ENCODE data around the gene PLA2G4E. TPM values are rescaled to one million over a fixed set of nuclear protein-coding genes. Genes with fewer than 3 reads are reported as not detected.
A peak's percentile ranks its signal among the peaks of the same experiment; 100 is the strongest.

PLA2G4E gene
- total and polyA plus RNA-seq, 9 of the 15 experiments (the other 6 are each of a cell fraction or from before 2014, with no cell fraction given), result 0.03 TPM; not detected in 8

DNA sequence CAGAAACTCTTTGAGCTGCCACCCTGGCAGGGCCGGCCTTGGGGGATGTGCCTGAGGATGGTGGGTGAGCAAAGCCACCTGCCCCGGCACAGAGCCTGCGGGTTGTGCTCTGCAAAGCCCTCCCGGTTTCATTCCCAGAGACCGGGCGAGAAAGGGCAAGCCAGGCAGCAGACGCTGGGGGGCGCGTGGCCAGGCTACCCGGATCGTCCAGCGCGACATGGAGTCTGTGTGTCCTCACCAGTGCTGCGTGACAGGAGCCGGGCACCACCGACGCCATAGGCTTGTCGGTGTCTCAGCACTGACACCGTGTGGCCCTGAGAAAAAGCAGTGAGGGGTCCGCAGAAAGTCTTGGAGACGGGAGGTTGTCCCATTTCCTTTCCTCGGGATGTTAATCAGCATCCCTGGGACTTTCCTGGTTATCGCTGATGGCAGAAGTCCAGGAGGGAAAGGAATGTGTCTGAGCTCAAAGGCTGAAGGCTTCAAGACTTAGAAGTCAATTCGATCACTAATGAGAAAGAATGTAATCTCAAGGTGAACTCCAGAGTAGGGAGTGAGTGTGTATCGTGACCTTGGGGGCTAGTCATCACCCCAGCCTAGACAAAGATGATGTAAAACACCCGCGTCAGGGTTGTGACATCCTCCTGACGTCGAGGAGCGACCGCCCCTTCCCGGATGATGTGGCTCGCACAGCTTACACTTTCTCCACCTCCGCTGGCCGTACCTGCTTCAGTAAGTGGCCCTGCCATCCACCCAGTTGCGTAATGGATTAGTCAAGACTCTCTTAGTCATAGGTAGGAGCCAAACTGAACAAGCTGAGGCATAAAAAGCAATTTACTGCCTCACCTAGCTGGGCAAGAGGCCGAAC lies 36.3 kb upstream of the PLA2G4E start (continued):
- TF ChIP-seq ZNF280B (CRISPR knock-in tag; IDR thresholded peaks at IDR 0.05) (no peak), ZBTB7A (IDR thresholded peaks at IDR 0.05; ENCODE audit: borderline replicate concordance, control insufficient read depth, low read depth, low read length) (no peak), GATAD2B (IDR thresholded peaks at IDR 0.05; ENCODE audit: borderline replicate concordance) (no peak), ZC3H11A (IDR thresholded peaks at IDR 0.05; ENCODE audit: low read depth, low read length) (no peak), GATA2 (CRISPR knock-in tag; IDR thresholded peaks at IDR 0.05) (no peak), ZNF830 (CRISPR knock-in tag; IDR thresholded peaks at IDR 0.05) (no peak), CBX3 (IDR thresholded peaks at IDR 0.05; ENCODE audit: borderline replicate concordance in 1 of 2, low read length in 2 of 2) (peak in 1 of 2 experiments; percentile 71; a peak in 1 of 3 replicates), ZBTB5 (IDR thresholded peaks at IDR 0.05) (no peak), ARID1B (IDR thresholded peaks at IDR 0.05) (no peak), CREBBP (IDR thresholded peaks at IDR 0.05; ENCODE audit: low read depth, low read length) (no peak), IFI16 (CRISPR knock-in tag; IDR thresholded peaks at IDR 0.05) (no peak), CHD4 (IDR thresholded peaks at IDR 0.05; ENCODE audit: insufficient read depth, insufficient replicate concordance, low read depth, low read length, poor library complexity, severe bottlenecking) (no peak), CEBPG (CRISPR knock-in tag; IDR thresholded peaks at IDR 0.05) (peak; percentile 63), CEBPG (tag; conservative IDR thresholded peaks at IDR 0.05 in 1 of 2, IDR thresholded peaks at IDR 0.05 in 1 of 2) (peak; percentile 80 to 95), CXXC5 (CRISPR knock-in tag; IDR thresholded peaks at IDR 0.05) (peak; percentile 54; the same call in 1 of the 2 replicates), BCL6 (CRISPR knock-in tag; IDR thresholded peaks at IDR 0.05) (no peak), SMAD3 (CRISPR knock-in tag; conservative IDR thresholded peaks at IDR 0.05) (no peak), ZKSCAN1 (IDR thresholded peaks at IDR 0.05; ENCODE audit: low read depth, low read length) (no peak), L3MBTL2 (IDR thresholded peaks at IDR 0.05) (peak; percentile 37)
- TF ChIP-seq, protein P1, sequence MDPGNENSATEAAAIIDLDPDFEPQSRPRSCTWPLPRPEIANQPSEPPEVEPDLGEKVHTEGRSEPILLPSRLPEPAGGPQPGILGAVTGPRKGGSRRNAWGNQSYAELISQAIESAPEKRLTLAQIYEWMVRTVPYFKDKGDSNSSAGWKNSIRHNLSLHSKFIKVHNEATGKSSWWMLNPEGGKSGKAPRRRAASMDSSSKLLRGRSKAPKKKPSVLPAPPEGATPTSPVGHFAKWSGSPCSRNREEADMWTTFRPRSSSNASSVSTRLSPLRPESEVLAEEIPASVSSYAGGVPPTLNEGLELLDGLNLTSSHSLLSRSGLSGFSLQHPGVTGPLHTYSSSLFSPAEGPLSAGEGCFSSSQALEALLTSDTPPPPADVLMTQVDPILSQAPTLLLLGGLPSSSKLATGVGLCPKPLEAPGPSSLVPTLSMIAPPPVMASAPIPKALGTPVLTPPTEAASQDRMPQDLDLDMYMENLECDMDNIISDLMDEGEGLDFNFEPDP (CRISPR knock-in tag; IDR thresholded peaks at IDR 0.05), result no peak
- TF ChIP-seq, protein P2, sequence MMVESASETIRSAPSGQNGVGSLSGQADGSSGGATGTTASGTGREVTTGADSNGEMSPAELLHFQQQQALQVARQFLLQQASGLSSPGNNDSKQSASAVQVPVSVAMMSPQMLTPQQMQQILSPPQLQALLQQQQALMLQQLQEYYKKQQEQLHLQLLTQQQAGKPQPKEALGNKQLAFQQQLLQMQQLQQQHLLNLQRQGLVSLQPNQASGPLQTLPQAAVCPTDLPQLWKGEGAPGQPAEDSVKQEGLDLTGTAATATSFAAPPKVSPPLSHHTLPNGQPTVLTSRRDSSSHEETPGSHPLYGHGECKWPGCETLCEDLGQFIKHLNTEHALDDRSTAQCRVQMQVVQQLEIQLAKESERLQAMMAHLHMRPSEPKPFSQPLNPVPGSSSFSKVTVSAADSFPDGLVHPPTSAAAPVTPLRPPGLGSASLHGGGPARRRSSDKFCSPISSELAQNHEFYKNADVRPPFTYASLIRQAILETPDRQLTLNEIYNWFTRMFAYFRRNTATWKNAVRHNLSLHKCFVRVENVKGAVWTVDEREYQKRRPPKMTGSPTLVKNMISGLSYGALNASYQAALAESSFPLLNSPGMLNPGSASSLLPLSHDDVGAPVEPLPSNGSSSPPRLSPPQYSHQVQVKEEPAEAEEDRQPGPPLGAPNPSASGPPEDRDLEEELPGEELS (CRISPR knock-in tag; IDR thresholded peaks at IDR 0.05; ENCODE audit: borderline replicate concordance), result no peak
